Stomach (tissue), 4 donors: Measurements from ENCODE around the gene BID.

Experiments
- CTCF ChIP-seq, 7 experiments: fragments of 450-650 bp in 4 of 7; fragments of 200-600 bp in 3 of 7; sonication (generic) in 3 of 7; IDR thresholded peaks; one replicate each; pipeline ENCODE4 v1.5.1; 2016 to 2019; ENCODE audit warnings: antibody characterized with exemption in 7 of 7, control low read depth in 2 of 7, mild to moderate bottlenecking in 1 of 7
- EP300 ChIP-seq: sonication (generic); formaldehyde crosslinking; IDR thresholded peaks from one replicate; pipeline ENCODE4 v1.6.1; 2017; ENCODE audit warnings: antibody characterized with exemption
- POLR2A ChIP-seq, 4 donors: fragments of 450-650 bp; IDR thresholded peaks; one replicate each; pipeline ENCODE4 v1.6.1; 2016; ENCODE audit warnings: antibody characterized with exemption in 4 of 4, control low read depth in 2 of 4, mild to moderate bottlenecking in 1 of 4, moderate library complexity in 1 of 4
- POLR2AphosphoS5 ChIP-seq, 3 donors: sonication (generic); formaldehyde crosslinking; IDR thresholded peaks; one replicate each; pipeline ENCODE4 v1.6.1; 2016; ENCODE audit warnings: antibody characterized with exemption in 3 of 3

GRCh38 chr22:17792299-17792698 is 18.0 kb upstream of the BID start:
- TF ChIP-seq CTCF (IDR thresholded peaks at IDR 0.05) (no peak), POLR2AphosphoS5 (IDR thresholded peaks at IDR 0.05) (no peak), EP300 (no peak), POLR2A (IDR thresholded peaks at IDR 0.05) (no peak)
